Esophagus muscularis mucosa (tissue), 3 donors: ENCODE measurements around the gene TBC1D9B.

Experiments
- CTCF ChIP-seq, 3 experiments: fragments of 200-600 bp in 2 of 3; fragments of 450-650 bp in 1 of 3; sonication (generic) in 2 of 3; IDR thresholded peaks; one replicate each; pipeline ENCODE4 v1.5.1; 2017 to 2019; ENCODE audit warnings: antibody characterized with exemption in 3 of 3, mild to moderate bottlenecking in 2 of 3, moderate library complexity in 1 of 3
- POLR2A ChIP-seq: fragments of 450-650 bp; IDR thresholded peaks from one replicate; pipeline ENCODE4 v1.6.1; 2017; ENCODE audit warnings: antibody characterized with exemption, moderate library complexity, mild to moderate bottlenecking, low read depth

GRCh38 chr5:179876610-179876952, 31.1 kb downstream of the TBC1D9B start:
- TF ChIP-seq POLR2A (no peak), CTCF (IDR thresholded peaks at IDR 0.05) (no peak)
